ENCODE data around the gene FBXO22. TPM values are rescaled to one million over a fixed set of nuclear protein-coding genes. Genes with fewer than 3 reads are reported as not detected.

FBXO22 gene
- 64.7 to 84.3 TPM (median 77.5 TPM) in 5 replicates for total RNA-seq (2022; extraction: Qiagen RNA extraction)

DNA sequence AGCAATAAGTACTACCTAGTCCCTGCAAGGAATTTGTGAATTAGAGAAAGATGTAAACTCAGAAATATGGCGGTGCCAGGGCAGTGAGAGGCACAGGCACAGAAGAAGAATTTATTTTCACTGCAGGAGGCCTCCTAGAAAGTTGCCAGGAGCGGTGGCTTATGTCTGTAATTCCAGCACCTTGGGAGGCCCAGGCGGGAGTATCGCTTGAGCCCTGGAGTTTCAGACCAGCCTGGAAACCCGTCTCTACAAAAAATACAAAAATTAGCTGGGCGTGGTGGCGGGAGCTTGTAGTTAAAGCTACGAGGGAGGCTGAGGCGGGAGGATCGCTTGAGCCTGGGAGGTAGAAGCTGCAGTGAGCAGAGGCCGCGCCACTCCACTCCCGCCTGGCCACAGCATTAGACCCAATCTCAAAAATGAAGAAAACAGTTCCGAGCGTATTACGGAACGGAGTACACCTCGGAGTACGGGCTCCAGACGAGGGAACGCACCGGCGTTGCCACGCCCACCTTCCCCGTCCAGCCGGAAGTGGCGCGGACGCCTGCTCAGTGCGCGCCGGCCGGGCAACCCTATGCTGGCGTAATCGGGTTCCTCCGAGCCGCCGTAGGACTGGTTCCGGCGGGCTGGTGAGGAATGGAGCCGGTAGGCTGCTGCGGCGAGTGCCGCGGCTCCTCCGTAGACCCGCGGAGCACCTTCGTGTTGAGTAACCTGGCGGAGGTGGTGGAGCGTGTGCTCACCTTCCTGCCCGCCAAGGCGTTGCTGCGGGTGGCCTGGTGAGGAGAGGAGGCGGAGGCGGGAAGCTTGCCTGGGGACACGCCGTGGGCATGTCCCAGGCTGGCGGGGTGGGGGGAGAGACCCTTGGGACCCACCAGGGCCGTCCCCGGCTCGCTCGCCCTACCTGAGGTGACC, at the start of gene FBXO22:
Gene FBXO22 (plus strand): TSS at position 548 of the 909 bp plus-strand sequence. CDS start 86 bp downstream, at position 634.

Other genes with a start within 250 kb of the FBXO22 start
- gene CSPG4, start 191.0 kb upstream of the FBXO22 start, total RNA-seq (2022; extraction: Qiagen RNA extraction): 0.06 to 0.18 TPM (median 0.11 TPM) in 5 replicates
- gene UBE2Q2, start 60.4 kb upstream of the FBXO22 start, total RNA-seq (2022; extraction: Qiagen RNA extraction): 37.3 to 44.9 TPM (median 42.6 TPM) in 5 replicates
- gene NRG4, start 108.5 kb downstream of the FBXO22 start, total RNA-seq (2022; extraction: Qiagen RNA extraction): 0.25 to 1.1 TPM (median 0.68 TPM) in 5 replicates
- gene TMEM266, start 156.1 kb downstream of the FBXO22 start, total RNA-seq (2022; extraction: Qiagen RNA extraction): 0.13 to 0.29 TPM (median 0.22 TPM) in 5 replicates